HG02970 (cell line): Measurements from ENCODE around the gene DCPS.
"Not testable (repeated sequence)": the region's sequence is repeated elsewhere in the genome, so short reads cannot be mapped to it uniquely, and the experiment has no call there.

Experiments used
- ATAC-seq: cut with Tn5 transposase; IDR thresholded peaks from one replicate; pipeline ENCODE4 v1.9.1; 2021; ENCODE audit warnings: mild to moderate bottlenecking, moderate library complexity, moderate number of reproducible peaks; ENCODE audit not compliant: unreplicated experiment, low FRiP score

The DCPS gene

GRCh38 chr11:126284829-126285228 is 19.0 kb upstream of the DCPS start:
- ATAC-seq: no peak

GRCh38 chr11:126288237-126288636 is 15.6 kb upstream of the DCPS start:
- no peak for ATAC-seq

GRCh38 chr11:126290887-126291286 is 13.0 kb upstream of the DCPS start:
- ATAC-seq: no peak

GRCh38 chr11:126293726-126294125 is 10.1 kb upstream of the DCPS start:
- ATAC-seq: no peak

GRCh38 chr11:126297004-126297403 is 6.9 kb upstream of the DCPS start:
- no peak for ATAC-seq

- ATAC-seq: no peak
Observed at GRCh38 chr11:126304457-126305075, 706 bp downstream of the DCPS start.

- no peak for ATAC-seq
Observed at GRCh38 chr11:126305699-126306098, 1.8 kb downstream of the DCPS start.

GRCh38 chr11:126307706-126308105 is 3.8 kb downstream of the DCPS start:
- ATAC-seq: no peak

GRCh38 chr11:126308271-126308671 is 4.4 kb downstream of the DCPS start:
- ATAC-seq: no peak

- ATAC-seq: not testable (repeated sequence)
Observed at GRCh38 chr11:126308771-126309170, 4.9 kb downstream of the DCPS start.

GRCh38 chr11:126310200-126310991 is 6.5 kb downstream of the DCPS start:
- no peak for ATAC-seq

GRCh38 chr11:126310992-126311310 is 7.1 kb downstream of the DCPS start:
- ATAC-seq: no peak

- peak; percentile 45 for ATAC-seq
Observed at GRCh38 chr11:126311401-126312291, 7.8 kb downstream of the DCPS start.

- no peak for ATAC-seq
Observed at GRCh38 chr11:126312961-126313360, 9.1 kb downstream of the DCPS start.

- no peak for ATAC-seq
Observed at GRCh38 chr11:126313826-126314225, 10.0 kb downstream of the DCPS start.

GRCh38 chr11:126317432-126317755 is 13.5 kb downstream of the DCPS start:
- ATAC-seq: no peak

- ATAC-seq: no peak
Observed at GRCh38 chr11:126317756-126318573, 14.1 kb downstream of the DCPS start.

GRCh38 chr11:126318574-126319373 is 14.9 kb downstream of the DCPS start:
- ATAC-seq: no peak

- no peak for ATAC-seq
Observed at GRCh38 chr11:126319374-126319740, 15.5 kb downstream of the DCPS start.

- ATAC-seq: no peak
Observed at GRCh38 chr11:126322996-126323395, 19.1 kb downstream of the DCPS start.
